ENCODE measurements around the gene ALLC. TPM values are rescaled to one million over a fixed set of nuclear protein-coding genes. Genes with fewer than 3 reads are reported as not detected.

The ALLC gene
- total RNA-seq, 1 experiment from 2014 or later, result not detected

DNA sequence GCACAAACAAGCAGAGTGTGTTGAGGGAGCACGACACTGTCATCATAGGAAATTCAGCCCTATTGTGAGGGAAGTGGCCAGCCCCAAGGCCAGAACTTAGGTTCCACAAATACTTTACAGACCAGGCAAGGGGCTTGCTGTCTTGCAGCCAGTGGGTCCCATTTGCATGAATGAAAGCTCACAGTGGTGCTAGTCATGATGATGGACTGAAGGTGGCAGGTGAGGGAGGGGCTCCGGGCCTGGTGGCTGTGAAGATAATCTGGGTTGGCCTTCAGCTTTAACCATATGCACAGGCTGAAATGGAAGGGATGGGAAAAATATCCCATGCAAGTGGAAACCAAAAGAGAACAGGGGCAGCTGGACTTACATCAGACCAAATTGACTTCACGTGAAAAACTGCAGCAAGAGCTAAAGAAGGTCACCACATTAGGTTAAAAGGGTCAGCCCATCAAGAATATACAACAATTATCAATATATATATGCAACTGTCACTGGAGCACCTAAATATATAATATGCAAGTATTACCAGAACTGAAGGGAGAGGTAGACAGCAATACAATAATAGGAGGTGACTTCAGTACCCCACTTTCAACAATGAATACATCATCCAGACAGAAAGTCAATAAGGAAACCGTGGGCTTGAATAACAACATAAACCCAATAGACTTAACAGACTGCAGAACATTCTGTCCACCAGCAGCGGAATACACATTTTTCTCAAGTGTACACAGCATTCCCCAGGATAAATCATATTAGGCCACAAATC lies 84.9 kb downstream of the ALLC start:
- no TSS peak for BruUV-seq (replicated peaks)

GRCh38 chr2:3743951-3744555 lies 86.1 kb downstream of the ALLC start:
- no TSS peak for BruUV-seq (replicated peaks)
- intact Hi-C loops (cut with micrococcal nuclease; ENCODE audit: unreplicated experiment), result no loop called here
- TF ChIP-seq CTCF (IDR thresholded peaks at IDR 0.05; ENCODE audit: insufficient read depth in 1 of 2, low read depth in 1 of 2, low read length in 1 of 2, severe bottlenecking in 1 of 2, unreplicated experiment in 1 of 2), result no peak
- Mint-ChIP-seq H3K27ac (ENCODE audit: unreplicated experiment) (no peak overlapping the region), H3K4me3 (ENCODE audit: unreplicated experiment) (no peak overlapping the region), H3K9me3 (ENCODE audit: unreplicated experiment) (no peaks in the 10 kb centered on the region), H3K4me1 (ENCODE audit: low read depth, unreplicated experiment) (no peaks in the 10 kb centered on the region), H3K36me3 (ENCODE audit: insufficient read depth, unreplicated experiment) (no peaks in the 10 kb centered on the region), H3K27me3 (ENCODE audit: insufficient read depth, unreplicated experiment) (peaks cover 44% of the 10 kb centered on the region)
- ChIA-PET CTCF (no interaction called here), POLR2A (no interaction called here)
- Histone ChIP-seq H3K9me3 (no peaks in the 10 kb centered on the region), H3K27me3 (replicated peaks; ENCODE audit: control insufficient read depth, insufficient read depth, low read length) (no peaks in the 10 kb centered on the region; the same call in 1 of the 2 replicates), H3K36me3 (ENCODE audit: control insufficient read depth, insufficient read depth, low read length) (no peaks in the 10 kb centered on the region), H3K4me1 (no peaks in the 10 kb centered on the region), H3K4me3 (ENCODE audit: low read depth, low read length) (no peak overlapping the region)
- no peak for DNase-seq

More for the DNA sequence above, 84.9 kb downstream of the ALLC start:
- Mint-ChIP-seq H3K36me3 (ENCODE audit: insufficient read depth, unreplicated experiment) (no peaks in the 10 kb centered on the region), H3K27me3 (ENCODE audit: insufficient read depth, unreplicated experiment) (peaks cover 39% of the 10 kb centered on the region), H3K9me3 (ENCODE audit: unreplicated experiment) (no peaks in the 10 kb centered on the region), H3K4me1 (ENCODE audit: low read depth, unreplicated experiment) (no peaks in the 10 kb centered on the region), H3K27ac (ENCODE audit: unreplicated experiment) (no peak overlapping the region), H3K4me3 (ENCODE audit: unreplicated experiment) (no peak overlapping the region)
- POLR2A ChIA-PET, result no interaction called here
- Histone ChIP-seq H3K27me3 (replicated peaks; ENCODE audit: control insufficient read depth, insufficient read depth, low read length) (no peaks in the 10 kb centered on the region; the same call in 1 of the 2 replicates), H3K4me1 (no peaks in the 10 kb centered on the region), H3K4me3 (ENCODE audit: low read depth, low read length) (no peak overlapping the region), H3K9me3 (no peaks in the 10 kb centered on the region), H3K36me3 (ENCODE audit: control insufficient read depth, insufficient read depth, low read length) (no peaks in the 10 kb centered on the region)
- DNase-seq, result no peak
- TF ChIP-seq CTCF (IDR thresholded peaks at IDR 0.05; ENCODE audit: insufficient read depth in 1 of 2, low read depth in 1 of 2, low read length in 1 of 2, severe bottlenecking in 1 of 2, unreplicated experiment in 1 of 2), result no peak
- CTCF ChIA-PET, result no interaction called here
- intact Hi-C loops (cut with micrococcal nuclease; ENCODE audit: unreplicated experiment), result no loop called here

DNA sequence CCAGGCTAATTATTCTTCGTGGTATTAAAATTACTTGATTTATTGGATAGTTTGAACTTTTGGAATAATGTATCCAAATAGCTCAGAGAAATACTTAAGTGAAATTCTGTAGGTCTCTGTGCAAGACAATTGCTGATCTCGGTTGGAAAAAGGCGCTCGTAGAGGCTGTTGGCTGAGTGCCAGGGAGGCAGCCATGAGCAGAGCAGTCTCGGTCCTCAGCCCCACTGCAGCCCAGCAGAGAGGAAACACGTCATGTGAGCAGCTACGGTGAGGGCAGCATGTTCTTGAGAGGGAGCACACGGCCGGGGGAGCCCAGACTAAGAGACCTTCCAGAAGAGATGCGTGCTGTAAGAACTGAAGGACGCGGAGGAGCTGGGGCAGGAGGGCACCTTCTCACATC lies 87.9 kb downstream of the ALLC start:
- DNase-seq, result no peak
- intact Hi-C loops (cut with micrococcal nuclease; ENCODE audit: unreplicated experiment), result no loop called here
- no peaks in the 10 kb centered on the region for H3K36me3 ChIP-seq (ENCODE audit: control insufficient read depth, insufficient read depth, low read length)
- no peak overlapping the region for H3K4me3 ChIP-seq (ENCODE audit: low read depth, low read length)
- CTCF ChIA-PET, result no interaction called here
- no TSS peak for BruUV-seq (replicated peaks)
- no peak for TF ChIP-seq CTCF (IDR thresholded peaks at IDR 0.05; ENCODE audit: insufficient read depth in 1 of 2, low read depth in 1 of 2, low read length in 1 of 2, severe bottlenecking in 1 of 2, unreplicated experiment in 1 of 2)
- POLR2A ChIA-PET, result no interaction called here
- no peaks in the 10 kb centered on the region for H3K4me1 ChIP-seq
- no peaks in the 10 kb centered on the region for H3K9me3 Mint-ChIP-seq (ENCODE audit: unreplicated experiment)
- no peaks in the 10 kb centered on the region; the same call in 1 of the 2 replicates for H3K27me3 ChIP-seq (replicated peaks; ENCODE audit: control insufficient read depth, insufficient read depth, low read length)
- H3K27ac Mint-ChIP-seq (ENCODE audit: unreplicated experiment), result no peak overlapping the region
- H3K4me1 Mint-ChIP-seq (ENCODE audit: low read depth, unreplicated experiment), result no peaks in the 10 kb centered on the region
- H3K27me3 Mint-ChIP-seq (ENCODE audit: insufficient read depth, unreplicated experiment), result peaks cover 54% of the 10 kb centered on the region
- no peaks in the 10 kb centered on the region for H3K36me3 Mint-ChIP-seq (ENCODE audit: insufficient read depth, unreplicated experiment)
- H3K4me3 Mint-ChIP-seq (ENCODE audit: unreplicated experiment), result no peak overlapping the region
- H3K9me3 ChIP-seq, result no peaks in the 10 kb centered on the region

Measured in Caco-2 (cell line).